Right ventricle myocardium inferior (tissue), 1 donor: ENCODE data around the gene QSOX2. TPM values are rescaled to one million over a fixed set of nuclear protein-coding genes. Genes with fewer than 3 reads are reported as not detected.
A peak's percentile ranks its signal among the peaks of the same experiment; 100 is the strongest.

Experiments
- ATAC-seq: fragments of 200-7000 bp; cut with Tn5 transposase; one replicate; pipeline ENCODE4 v1.9.1; 2020; ENCODE audit warnings: mild to moderate bottlenecking, moderate library complexity
- DNase-seq: peaks from one replicate; pipeline ENCODE4 v3.0.0; 2021; ENCODE audit errors: missing footprints
- intact Hi-C: fragments of 100-400 bp; cut with DNase I; formaldehyde crosslinking; loops from one replicate; pipeline ENCODE4 v1.11.0; 2022
- total RNA-seq: library from RNA; stranded (reverse); fragmentation: NEBNext Ultra II Directional; extraction: Animal tissue kit (Norgen Biotek cat#: 25700); gene quantifications from one replicate; pipeline ENCODE4 v1.2.1, GENCODE V29; 2021
- donor health status: DM: no; HTN: yes; CAD: no; lungs with severe emphysema.

Gene QSOX2
- total RNA-seq, 1 donor from 2014 or later = 8.3 TPM

DNA sequence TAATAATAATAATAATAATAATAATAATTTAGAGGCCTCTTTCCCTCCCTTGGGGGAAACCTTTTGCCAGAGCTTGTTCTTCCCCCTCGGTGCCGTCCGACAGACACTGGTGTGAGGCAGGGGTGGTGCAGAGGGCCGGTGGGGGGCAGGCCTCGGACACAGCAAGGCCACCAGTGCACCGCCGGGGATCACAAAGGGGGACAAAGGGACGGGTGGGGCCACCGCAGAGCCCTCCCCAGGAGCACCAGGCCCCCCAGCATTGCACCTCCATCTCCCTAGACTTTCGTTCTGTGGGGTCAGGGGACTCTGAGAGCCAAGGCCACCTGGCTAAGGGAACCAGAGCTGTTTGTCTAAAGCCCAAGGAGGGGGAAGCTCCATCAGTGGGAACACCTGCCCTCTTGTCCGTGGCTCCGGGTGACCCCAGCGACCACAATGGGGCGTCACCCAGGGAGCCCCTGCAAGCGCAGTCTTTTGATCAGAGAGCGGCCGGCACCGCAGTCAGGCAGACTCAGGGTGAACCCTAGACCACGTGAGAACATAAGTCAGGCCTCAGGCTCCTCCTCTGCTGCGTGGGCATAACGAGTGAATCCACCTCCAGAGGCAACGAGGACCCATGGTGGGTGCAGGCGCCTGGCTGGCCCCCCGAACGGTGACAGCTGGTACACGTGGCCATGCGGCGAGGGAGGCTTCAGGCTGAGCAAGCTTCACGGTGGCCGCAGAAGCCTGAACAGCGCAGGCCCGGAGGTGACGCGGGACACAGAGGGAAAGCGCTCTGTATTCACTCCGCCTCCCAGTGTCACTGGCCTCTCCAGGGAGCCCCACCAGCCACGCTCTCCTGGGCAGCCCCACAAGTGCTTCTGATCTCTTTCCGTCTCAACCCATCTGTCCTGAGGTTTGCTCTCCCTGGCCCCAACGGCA, 12.0 kb upstream of the QSOX2 start:
- ATAC-seq (no peak), DNase-seq (peak; percentile 30)
- intact Hi-C loops = no loop called here

DNA sequence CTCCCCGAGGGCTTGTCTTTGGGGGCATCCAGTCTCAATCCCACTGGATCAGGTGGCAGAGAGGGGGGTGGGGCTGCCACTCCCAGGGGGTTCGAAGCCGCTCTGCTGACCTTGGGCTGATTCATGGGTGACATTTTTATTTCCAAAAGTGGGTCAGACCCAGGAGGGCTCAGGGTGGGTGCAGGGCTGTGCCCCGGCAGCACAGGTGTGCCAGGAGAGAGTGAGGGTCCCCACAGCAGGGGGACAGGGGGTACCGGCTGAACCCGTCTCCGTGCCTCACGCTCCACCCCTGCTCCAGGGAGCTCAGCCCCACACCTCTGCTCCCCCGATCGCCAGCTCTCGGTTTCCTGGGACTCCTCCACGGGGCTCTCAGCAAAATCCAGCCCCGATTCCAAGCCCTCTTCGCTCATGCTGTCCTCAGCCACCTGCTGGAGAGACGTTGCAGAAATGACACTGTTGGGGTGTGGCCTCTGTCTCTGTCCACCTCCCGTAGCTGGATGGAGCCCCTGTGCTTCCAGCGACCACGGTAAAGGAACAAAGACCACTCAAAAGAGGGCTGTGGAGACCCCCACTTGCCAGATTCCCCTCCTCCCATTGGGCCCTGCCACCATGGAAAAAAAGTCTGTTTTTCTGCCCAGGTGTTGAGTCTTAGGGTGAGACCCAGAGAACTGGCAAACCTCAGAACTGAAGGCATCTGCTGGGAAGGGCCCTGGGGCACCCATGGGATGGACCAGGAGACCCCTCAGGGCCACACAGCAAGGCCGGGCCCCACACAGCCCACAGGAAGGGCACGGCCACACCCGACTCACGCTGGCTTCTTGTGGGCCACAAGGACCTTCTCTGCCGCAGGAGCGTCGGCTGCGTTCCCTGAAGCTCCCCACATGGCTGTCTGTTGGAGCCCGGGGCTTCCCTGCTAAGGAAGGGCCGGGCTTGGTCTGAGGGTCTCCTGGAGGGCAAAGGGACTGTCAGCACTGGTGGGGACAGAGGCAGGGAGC, 10.6 kb upstream of the QSOX2 start:
- intact Hi-C loops = no loop called here

DNA sequence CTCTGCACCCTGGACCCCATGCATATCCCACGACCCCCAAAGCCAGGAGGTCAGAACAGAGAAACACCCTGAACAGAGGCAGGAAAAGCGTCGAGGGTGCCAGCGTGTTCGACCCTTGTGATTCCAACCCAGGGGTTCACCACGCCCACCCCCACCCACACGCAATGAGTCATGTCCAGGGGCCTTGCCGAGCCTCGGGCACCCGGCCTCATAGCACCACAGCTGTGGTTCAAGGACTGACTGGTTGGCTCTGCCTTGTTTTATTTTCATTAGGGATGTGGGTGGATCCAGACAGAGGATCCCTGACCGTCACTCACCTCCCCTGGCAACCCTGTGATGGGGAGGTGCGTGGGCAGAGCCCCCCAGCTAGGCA, 9.5 kb upstream of the QSOX2 start:
- ATAC-seq (no peak), DNase-seq (peak; percentile 56)
- intact Hi-C loops = no loop called here

More for the DNA sequence above, 10.6 kb upstream of the QSOX2 start:
- peak; percentile 53 for DNase-seq
- no peak for ATAC-seq

DNA sequence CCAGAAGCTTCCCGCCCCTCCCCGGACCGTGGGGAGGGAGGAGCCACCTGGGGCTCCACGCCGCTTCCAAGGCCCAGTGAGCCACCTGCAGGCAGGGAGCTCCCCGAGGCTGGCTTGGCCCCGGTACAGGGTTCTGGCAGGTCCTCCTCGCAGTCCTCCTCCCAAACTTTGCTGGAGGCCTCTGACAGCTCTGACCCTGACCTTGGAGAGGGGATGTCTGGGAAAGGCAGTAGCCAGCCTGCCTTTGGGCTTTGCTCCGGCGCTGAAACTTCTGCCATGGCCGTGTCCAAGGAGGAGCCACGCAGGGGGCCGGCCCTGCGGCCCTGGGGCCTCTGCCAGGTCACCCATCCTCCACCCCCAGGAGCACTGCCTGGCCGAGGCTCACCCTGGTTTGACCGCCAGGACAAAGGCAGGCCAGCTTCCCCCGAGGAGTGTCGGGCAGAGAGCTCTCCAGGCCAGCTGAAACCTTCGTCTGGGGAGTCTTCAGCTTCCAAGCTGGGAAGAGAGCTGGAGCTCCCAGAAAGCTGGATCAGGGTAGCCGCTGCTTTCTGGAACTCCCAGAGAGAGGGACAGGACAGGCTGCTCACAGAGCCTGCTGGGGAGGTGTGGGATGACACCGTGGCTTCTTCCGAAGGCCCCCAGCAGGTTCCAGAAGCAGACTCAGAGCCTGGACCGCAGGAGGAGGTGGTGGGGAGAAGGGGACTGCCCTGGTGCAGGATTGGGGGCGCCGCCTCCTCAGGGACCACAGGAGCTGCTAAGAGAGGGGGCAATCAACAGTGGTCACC, 9.0 kb upstream of the QSOX2 start:
- ATAC-seq (peak; percentile 65), DNase-seq (peak; percentile 58)
- intact Hi-C loops = no loop called here

DNA sequence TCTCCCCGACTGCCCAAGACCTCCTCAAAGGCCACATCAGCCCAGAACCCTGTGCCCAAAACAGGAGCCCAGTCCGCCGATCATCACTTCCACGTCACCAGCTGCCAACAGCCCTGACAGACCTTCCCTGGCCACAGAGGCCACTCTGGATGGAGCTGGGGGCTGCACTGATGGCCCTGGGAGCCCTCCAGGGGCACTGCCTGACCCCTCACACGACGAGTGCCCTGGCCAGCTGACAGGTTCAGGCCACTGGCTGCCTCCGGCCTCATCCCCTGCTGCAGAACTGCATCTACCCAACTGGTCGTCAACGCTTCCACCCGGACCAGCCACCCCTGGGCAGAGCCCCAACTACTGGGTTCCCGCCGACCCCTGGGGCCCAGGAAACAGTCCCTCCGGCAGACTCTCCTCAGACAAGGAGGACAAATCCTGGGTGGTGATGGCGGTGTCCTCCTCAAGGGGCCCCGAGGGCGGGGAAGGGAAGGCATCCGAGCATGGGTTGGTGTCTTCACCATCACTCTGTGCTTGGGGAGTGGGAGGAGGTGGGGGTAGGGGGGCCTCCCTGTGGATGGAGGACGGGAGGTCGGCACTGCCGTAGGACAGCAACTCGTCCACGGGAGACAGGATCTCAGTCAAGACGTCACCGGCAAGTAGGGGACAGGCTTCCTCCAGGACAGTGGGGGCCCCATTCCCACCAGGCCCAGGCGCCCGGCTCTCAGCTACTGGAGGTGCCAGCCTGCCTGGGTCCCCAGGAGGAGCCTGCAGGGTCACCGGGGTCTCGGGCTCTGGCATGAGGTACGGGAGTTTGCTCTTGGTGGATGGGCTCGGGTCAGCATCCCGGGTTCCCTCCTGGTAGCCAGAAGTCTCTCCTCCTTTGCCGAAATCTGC, 7.9 kb upstream of the QSOX2 start:
- DNase-seq = peak; percentile 51
- intact Hi-C loops = no loop called here
- ATAC-seq = no peak

DNA sequence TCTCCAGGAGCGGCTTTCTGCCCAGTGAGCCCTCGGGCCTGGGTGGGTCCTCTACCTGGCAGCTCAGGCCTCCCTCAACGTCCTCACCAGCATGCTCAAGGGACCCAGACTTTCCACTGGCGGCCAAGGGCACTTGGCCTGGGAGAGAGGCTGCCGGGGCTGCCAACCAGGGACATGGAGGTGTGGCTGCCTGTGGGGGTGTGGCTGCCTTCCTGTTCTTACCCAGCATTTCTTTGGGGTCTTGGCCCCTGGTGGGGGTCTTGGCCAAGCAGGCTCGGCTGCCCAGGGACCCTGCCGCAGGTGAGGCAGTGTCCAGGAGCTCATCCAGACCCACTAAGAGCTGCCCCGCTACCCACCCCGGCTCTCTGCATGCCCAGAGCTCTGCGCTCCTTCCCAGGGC, 7.2 kb upstream of the QSOX2 start:
- no peak for DNase-seq
- intact Hi-C loops = no loop called here

DNA sequence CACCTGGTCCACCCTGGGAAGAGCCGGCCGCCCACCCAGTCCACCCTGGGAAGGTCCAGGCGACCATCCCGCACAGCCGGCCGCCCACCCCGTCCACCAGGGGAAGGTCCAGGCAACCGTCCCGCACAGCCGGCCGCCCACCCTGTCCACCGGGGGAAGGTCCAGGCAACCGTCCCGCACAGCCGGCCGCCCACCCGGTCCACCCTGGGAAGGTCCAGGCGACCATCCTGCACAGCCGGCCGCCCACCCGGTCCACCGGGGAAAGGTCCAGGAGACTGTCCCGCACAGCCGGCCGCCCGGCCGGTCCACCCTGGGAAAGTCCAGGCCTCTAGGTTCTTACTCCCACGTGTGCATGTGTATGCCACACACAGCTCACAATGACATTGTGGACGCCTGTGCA, 6.7 kb upstream of the QSOX2 start:
- DNase-seq (peak; percentile 21), ATAC-seq (no peak)
- intact Hi-C loops = no loop called here

More for the DNA sequence above, 7.2 kb upstream of the QSOX2 start:
- ATAC-seq = no peak

DNA sequence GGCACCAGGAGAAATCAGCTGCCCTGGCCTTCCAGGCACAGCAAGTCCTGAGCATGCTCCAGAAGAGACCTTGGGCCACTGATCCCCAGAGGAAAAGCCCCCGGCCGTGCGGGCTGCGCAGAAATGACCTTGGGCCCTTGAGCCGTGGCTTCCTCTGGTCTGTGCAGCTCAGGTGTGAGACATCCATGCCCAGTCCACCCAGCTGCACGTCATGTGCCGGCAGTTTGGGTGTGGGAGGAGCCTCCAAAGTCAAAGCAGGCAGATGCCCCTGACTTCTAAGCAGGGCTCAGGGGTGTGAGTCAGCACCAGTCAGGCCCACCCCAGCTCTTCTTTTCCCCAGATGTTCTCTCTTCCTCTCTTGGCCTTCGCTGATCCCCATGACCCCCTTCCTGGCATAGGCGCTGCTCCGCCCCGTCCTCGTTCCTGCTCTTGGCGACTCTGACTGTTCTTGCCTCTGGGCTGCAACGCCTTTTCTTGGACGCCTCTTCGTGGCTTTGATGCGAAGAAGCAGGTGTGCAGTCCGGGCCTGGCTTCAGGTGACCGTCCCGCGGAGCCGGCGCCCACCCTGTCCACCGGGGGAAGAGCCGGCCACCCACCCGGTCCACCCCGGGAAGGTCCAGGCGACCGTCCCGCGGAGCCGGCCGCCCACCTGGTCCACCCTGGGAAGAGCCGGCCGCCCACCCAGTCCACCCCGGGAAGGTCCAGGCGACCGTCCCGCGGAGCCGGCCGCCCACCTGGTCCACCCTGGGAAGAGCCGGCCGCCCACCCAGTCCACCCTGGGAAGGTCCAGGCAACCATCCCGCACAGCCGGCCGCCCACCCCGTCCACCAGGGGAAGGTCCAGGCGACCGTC, 5.9 kb upstream of the QSOX2 start:
- intact Hi-C loops = no loop called here
- DNase-seq = peak; percentile 58
- ATAC-seq = no peak

DNA sequence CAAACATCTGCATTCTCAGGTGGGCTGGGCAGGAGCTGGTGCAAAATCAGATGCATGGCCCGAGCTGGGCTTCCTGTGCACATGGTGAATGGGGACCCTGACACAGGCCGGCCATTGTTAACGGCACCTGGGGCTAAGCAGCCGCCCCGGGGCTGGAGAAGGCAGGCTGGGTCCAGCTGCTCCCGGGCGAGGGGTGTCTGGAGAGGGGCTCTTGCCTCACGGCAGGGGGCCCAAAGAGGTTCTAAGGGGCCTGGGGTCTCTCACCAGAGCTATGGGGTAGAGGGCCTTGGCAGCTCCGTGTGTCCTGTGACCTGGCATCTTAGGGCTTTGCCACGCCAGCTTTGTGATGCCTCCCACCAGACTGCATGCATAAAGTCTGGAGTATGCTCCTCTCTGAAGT, 5.1 kb upstream of the QSOX2 start:
- ATAC-seq (no peak), DNase-seq (peak; percentile 37)
- intact Hi-C loops = no loop called here

DNA sequence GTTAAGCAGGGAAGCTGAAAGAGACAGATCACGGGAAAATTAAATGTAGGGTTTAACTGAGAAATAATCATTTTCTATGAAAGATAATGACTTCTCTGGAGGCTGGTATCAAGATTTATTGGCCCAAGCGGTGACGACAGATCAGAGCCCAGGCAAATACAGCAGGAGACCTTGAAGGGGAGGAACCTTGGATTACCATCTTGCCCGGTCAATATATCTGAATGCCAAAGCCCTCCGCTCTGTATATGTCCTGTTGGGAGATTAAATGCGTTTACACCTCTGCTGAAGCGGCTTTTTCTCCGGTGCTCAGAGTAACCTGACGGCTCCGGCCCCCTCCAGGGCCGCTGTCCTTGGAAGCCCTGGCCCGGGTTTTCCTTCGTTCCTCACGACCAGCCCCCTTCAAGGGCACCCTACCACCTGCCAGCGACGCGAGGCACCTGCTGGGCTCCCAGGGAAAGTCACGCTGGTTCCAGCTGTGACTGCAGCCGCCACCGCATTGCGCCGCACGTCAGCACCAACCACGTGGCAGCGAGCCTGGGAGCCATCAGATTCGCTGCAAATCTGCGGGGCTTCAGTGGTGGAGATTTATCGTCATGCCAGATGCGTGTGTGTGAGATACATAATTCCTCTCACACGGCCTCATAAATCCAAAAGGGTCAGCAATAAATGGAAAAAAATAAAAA, 4.4 kb upstream of the QSOX2 start:
- ATAC-seq = no peak
- DNase-seq = peak; percentile 71
- intact Hi-C loops = loop anchor here (10.0 kb wide), 1 partner anchor 285 kb away; the partner anchor contains the start of gene UBAC1

DNA sequence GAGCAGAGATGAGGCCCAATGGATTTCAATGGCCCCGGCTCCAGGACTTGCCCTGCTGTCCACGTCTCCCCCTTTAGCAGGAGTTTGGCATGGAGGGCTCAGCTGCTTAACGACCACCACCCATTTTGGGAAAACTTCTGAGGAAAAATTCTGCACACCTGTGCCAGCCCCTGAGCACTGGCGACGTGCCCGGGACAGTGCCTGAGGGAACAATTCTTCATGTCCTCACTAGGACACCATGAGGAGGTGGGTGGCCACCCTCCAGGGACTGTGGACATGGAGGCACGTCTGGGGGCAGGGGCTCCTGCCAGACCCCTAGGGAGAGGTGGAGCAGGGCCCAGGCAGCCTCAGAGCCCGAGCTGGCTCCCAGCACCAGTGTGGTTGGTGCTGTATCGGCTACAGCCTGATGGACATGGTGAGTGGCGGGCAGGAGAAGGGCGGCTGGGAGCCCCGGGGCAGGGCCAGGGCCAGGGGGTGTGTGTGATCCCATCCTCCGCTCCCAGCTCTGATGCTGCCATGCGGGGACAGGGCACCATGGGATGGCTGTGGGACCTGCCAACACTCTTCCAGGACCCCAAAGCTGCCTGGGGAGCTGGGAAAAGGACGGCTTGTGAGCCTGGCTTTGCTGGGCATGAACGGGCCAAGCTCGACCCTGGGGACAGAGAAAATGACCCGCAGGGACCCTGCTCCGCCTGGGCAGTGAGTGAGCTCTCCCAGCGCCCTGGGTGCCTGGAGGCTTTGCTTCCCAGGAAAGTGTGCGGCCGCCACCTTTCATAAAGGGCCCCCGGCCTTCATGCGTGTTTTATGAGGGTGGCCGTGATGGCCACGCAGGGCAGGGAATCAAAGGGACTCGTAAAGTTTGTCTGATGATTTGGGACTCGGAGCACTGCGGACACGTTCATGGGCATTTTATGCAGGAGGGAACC, 3.6 kb upstream of the QSOX2 start:
- intact Hi-C loops = loop anchor here (10.0 kb wide), 1 partner anchor 284 kb away; the partner anchor contains the start of gene UBAC1
- DNase-seq (peak; percentile 54), ATAC-seq (no peak)

DNA sequence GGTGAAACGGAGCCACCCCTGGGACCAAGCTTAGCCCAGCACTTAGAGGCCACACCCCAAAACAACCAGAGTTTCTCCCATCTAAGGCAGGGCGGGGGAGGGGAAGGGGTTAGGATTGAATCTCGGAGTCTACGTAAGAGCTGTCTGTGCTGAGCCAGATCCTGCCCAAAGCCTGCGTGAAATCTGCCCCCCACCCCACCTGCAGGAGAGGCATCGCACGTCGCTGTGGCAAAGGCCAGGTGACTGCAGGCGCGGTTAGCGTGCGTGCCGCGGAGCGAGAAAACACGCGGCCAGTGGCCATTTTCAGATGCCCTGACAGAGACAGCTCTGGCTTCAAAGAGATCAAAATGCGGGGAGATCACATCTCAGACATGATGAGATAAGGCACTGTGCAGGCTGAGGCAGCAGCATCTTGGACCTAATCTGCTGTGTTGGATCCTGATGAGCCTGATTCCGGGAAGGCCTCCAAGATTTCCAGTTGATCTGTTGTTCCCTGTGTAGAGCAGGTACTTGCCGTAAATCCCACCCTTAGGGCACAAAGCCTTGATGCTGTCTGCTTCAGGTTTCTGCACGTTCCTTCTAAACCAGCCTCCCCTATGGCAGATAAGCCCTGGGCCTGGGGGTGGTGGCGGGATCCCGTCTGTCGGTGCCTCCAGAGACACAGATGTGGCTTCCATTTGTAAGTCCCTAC, 2.5 kb upstream of the QSOX2 start:
- intact Hi-C loops = loop anchor here (10.0 kb wide), 1 partner anchor 283 kb away; the partner anchor contains the start of gene UBAC1
- peak; percentile 53 for DNase-seq
- no peak for ATAC-seq

DNA sequence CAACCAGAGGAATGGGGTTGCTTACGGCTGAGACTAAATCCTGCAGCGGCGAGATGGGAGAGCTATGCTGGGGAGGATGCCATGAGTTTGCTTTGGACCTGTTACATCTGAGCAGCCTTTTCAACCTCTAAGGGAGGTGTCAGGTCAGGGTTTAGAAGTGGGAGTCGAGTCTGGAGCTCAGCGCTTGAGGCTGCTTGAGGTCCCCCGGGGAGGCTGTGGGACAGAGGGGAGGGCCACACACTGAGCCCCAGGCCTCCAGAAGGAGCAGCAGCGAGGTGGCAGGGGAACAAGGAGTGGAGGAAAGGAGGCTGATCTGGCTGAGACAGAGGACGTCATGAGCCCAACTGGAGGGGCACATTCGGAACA, 1.9 kb upstream of the QSOX2 start:
- ATAC-seq = no peak
- intact Hi-C loops = loop anchor here (10.0 kb wide), 1 partner anchor 283 kb away; the partner anchor contains the start of gene UBAC1

DNA sequence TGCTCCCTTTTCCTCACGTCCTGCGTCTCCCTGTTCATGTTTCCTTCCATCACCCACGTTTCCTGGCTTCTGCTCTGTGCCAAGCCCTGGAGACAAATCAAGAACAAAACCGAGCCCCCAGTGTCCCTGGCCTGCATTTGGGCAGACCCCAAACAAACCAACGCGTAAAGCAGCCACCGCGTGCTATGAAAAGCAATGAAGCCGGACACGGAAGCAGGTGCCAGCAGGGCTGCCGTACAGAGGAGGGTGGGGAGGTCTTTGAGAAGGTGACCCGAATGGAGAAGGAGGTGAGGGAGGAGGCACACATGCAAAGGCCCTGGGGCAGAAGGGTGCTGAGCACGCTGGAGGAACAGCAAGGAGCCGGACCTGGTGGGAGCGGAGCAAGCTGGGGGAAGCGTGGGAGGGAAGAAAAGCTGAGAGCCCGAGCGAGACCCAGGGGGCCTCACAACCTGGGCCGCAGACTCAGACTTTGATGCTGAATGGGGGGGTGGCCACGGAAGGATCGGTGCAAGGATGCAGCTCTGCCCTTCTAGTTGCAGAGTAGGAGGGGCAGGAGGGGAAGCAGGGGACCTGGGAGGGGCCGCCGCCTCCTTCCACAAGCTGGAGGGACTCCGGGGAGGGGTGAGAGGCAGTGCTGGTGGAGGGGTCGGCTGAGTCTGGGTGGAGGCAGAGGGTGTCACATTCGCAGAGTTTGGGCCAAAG, 1.4 kb upstream of the QSOX2 start:
- DNase-seq (peak; percentile 40), ATAC-seq (no peak)
- intact Hi-C loops = loop anchor here (10.0 kb wide), 1 partner anchor 282 kb away; the partner anchor contains the start of gene UBAC1

More for the DNA sequence above, 1.9 kb upstream of the QSOX2 start:
- DNase-seq = no peak
